Glomerular visceral epithelial cell (primary cell): Measurements from ENCODE around the gene PRPF38A.

Experiments used
- DNase-seq: peaks from one replicate; pipeline ENCODE4 v3.0.0-alpha.2; 2016; ENCODE audit errors: extremely low spot score

PRPF38A gene

DNA sequence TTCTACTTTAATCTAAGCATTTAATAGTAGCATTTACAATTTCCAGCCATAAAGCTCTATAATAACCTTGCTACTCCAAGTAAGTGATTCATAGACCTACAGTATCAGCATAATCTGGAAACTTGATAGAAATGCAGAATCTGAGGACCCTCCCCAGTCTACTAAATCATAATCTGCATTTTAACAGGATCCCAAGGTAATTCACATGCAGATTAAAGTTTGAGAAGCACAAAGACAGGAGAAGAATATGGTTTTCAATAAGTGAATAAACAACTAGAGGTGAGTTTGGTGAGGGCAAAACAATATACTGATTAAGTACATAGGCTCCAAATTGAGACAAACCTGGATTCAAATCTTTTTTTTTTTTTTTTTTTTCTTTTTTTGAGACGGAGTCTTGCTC, 57.4 kb downstream of the PRPF38A start:
- no peak for DNase-seq

DNA sequence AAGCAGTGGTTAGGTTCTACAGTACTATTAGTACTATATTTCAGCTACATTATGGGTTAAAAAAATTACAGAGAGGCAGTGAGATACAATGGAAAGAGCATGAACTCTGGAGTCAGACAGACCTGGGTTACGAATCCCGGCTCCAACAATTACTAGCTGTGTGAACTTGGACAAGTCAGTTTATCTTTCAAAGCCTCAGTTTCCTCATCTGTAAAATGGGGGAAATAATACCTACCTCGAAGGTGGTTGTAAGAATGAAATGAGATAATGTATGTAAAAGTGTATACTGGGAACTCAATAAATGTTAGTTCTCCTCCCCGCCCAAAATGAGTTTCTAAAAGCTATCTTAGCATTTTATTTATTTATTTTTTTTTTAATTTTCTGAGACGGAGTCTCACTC, 59.5 kb downstream of the PRPF38A start:
- no peak for DNase-seq

DNA sequence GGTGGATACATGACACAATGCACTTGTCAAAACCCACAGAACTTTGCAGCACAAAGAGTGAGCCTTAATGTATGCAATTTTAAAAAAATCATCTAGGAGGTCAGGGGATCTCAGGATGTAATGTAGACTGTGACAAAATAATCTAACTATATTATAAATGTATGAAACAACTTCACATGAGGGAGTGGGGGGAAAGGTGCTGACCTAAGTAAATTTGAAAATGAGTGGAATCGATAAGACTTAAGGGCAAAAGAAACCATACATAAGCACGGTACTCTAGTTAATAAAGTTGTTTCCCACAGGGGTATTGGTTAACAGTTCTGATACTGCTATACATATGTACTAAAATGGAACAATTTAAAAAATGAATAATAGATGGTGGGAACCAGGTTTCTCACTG, 64.7 kb downstream of the PRPF38A start:
- no peak for DNase-seq
